ENCODE measurements around the gene AK9.

AK9 gene

DNA sequence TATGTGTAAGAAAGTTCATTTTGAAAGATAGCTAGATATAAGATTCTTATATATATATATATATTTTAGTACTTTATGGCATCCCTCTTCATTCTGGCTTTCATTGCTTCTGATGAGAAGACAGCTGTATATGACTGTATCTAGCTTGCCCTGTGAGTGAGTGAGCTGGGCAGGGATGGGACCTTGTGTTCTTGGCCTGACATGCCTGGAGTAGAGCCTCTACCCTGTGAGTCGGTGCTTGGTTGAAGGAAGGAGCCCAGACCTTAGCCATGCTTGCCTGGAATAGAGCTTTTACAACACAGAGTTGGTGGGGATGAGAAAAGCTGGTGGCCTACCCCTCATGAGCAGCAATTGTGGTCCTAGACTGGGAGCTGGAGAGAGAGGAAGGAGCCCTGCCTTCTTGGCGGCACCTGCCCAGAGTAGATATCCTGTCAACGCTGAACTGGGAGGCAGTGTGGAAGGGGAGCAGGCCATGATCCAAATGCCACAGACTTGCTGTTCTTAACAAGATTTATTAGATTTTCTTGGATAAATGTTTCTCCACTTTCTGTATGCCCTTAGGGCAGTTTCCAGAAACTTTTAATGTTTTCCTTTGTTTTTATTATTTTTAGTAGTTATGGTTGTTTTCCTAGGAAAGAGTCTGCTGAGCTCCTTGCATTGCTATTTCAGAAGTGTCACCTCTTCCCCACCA is 31.7 kb upstream of the AK9 start:
- in situ Hi-C loops (cut with MboI; ENCODE audit: low sequenced_read_pairs, unreplicated experiment): no loop called here
- TF ChIP-seq, protein P1, sequence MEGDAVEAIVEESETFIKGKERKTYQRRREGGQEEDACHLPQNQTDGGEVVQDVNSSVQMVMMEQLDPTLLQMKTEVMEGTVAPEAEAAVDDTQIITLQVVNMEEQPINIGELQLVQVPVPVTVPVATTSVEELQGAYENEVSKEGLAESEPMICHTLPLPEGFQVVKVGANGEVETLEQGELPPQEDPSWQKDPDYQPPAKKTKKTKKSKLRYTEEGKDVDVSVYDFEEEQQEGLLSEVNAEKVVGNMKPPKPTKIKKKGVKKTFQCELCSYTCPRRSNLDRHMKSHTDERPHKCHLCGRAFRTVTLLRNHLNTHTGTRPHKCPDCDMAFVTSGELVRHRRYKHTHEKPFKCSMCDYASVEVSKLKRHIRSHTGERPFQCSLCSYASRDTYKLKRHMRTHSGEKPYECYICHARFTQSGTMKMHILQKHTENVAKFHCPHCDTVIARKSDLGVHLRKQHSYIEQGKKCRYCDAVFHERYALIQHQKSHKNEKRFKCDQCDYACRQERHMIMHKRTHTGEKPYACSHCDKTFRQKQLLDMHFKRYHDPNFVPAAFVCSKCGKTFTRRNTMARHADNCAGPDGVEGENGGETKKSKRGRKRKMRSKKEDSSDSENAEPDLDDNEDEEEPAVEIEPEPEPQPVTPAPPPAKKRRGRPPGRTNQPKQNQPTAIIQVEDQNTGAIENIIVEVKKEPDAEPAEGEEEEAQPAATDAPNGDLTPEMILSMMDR (IDR thresholded peaks at IDR 0.05; ENCODE audit: borderline replicate concordance, control extremely low read depth, extremely low read depth, insufficient read depth, missing control alignments): no peak
- no peak for DNase-seq (ENCODE audit: low spot score)

DNA sequence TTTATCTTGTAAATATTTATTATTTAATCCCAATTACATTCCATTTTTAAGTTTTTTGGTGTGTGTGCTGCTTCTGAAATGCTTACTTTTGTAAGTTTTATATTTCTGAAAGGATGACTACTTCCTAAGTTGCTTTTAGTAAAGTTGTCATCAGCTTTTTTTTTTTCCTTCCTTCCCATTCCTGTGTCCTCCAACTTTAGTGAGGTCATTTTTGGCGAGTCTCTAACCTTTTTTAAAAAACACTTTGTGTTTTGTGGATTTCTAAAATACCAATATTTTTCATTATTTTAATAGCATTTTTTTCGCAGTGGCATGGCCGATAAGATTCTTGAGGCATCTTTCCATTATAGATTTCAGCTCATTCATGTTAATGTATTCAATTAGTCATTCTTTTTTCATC is 31.0 kb upstream of the AK9 start:
- DNase-seq (ENCODE audit: low spot score): no peak
- TF ChIP-seq, protein P1 (IDR thresholded peaks at IDR 0.05; ENCODE audit: borderline replicate concordance, control extremely low read depth, extremely low read depth, insufficient read depth, missing control alignments): no peak
- in situ Hi-C loops (cut with MboI; ENCODE audit: low sequenced_read_pairs, unreplicated experiment): no loop called here

DNA sequence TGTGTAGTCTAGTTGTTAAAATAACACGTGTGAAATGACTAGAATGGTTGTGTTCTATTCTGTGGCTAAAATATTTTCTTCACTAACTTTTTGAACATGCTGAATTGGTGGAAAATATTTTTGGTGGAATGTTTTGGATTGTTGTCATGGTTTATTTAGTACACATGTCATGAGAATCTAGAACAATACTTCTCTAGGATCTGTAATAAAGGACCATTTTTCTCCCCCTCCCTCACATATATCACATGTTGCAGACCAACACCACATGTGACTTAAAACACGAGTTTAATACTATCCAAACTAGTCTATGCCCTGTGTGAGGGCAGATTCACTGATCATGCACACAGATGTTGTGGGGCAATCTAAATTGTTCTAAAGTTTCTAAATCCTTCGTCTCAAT is 29.3 kb upstream of the AK9 start:
- TF ChIP-seq, protein P1 (IDR thresholded peaks at IDR 0.05; ENCODE audit: borderline replicate concordance, control extremely low read depth, extremely low read depth, insufficient read depth, missing control alignments): no peak
- in situ Hi-C loops (cut with MboI; ENCODE audit: low sequenced_read_pairs, unreplicated experiment): no loop called here
- no peak for DNase-seq (ENCODE audit: low spot score)

DNA sequence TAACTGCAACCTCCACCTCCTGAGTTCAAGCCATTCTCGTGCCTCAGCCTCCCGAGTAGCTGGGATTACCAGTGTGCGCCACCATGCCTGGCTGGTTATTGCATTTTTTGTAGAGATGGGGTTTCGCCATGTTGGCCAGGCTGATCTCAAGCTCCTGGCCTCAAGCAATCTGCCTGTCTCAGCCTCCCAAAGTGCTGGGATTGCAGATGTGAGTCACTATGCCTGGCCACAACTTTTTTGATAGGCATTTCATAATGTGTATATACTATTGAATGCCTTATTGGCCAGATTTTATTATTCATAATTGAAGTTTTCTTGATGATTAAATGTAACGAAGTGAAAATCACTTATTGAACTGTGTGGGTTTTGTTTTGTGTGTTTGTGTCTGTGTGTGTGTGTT is 28.0 kb upstream of the AK9 start:
- DNase-seq (ENCODE audit: low spot score): no peak
- in situ Hi-C loops (cut with MboI; ENCODE audit: low sequenced_read_pairs, unreplicated experiment): no loop called here
- TF ChIP-seq, protein P1 (IDR thresholded peaks at IDR 0.05; ENCODE audit: borderline replicate concordance, control extremely low read depth, extremely low read depth, insufficient read depth, missing control alignments): no peak

DNA sequence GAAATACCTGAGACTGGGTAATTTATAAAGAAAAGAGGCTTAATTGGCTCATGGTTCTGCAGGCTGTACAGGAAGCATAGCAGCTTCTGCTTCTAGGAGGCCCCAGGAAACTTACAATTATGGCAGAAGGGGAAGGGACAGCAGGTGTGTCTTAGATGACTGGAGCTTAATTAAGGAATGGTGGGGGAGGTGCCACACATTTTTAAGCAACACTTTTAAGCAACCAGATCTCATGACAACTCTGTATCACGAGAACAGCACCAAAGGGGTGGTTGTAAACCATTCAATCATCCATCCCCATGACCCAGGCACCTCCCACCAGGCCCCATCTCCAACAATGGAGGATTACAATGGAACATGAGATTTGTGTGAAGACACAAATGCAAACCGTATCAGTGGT is 27.0 kb upstream of the AK9 start:
- TF ChIP-seq, protein P1 (IDR thresholded peaks at IDR 0.05; ENCODE audit: borderline replicate concordance, control extremely low read depth, extremely low read depth, insufficient read depth, missing control alignments): no peak
- no peak for DNase-seq (ENCODE audit: low spot score)
- in situ Hi-C loops (cut with MboI; ENCODE audit: low sequenced_read_pairs, unreplicated experiment): no loop called here

DNA sequence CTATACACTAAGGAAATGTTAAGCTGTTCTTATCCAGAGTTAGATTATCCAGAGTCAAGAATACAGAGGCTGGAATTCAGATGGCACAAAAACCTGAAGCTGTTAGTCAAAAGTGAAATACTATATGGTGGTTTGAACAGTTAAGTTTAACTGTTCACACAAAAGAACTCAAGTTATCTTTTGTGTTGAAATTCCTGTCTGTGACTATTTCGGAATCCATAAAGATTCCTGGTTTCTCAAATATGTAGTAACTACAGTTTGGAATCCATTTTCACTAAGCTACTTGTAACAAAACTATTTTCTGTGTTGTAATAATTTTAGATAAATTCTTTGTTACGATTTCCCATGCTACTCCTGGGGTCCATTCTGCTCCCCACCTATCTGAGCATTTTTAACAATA is 24.6 kb upstream of the AK9 start:
- DNase-seq (ENCODE audit: low spot score): no peak
- in situ Hi-C loops (cut with MboI; ENCODE audit: low sequenced_read_pairs, unreplicated experiment): no loop called here
- TF ChIP-seq, protein P1 (IDR thresholded peaks at IDR 0.05; ENCODE audit: borderline replicate concordance, control extremely low read depth, extremely low read depth, insufficient read depth, missing control alignments): no peak
